ENCODE measurements around the gene ATRN.

Gene ATRN

DNA sequence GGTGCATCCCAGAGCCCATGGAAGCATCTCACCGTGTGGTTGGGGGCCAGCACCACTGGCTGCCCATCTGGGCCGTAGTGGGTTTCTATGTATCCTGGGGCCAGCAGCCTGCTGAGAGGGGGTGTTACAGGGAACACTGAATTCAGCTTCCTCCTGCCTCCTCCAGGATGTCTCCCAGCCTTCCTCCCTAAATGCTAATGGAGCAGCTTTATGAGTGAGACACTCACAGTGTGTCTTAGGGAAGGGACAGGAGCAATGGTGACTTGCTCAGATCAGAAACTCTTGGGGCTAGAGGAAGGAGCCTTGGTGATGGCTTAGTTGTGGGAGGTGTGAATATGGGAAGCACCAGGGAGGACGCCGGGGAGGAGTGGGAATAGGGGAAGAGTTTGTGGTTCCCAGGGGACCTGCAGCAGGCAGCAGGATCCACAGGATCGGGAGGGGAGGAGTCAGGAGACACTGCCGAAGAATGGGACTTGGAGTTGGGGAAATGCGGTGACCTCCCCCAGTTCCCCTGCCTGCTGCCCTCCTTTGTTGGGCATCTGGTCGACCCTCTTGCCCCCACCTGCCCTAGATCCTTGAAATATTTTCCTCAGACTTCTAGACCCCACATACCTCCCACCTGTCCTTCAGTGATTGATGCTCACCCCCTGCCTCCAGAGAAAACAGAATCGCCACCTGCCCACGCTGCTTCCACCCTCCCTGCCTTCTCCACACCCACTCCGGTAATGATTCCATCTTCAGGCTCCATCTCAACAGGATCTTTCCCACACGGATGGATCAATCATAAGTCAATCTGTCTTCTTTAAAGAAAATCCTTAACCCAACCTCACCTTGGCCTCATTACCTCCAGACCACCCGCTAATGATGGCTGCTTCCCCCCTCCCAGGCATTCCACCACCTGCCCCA lies 204.4 kb downstream of the ATRN start:
- DNase-seq (ENCODE audit: low spot score), result no peak
- peaks cover 50% of the 10 kb centered on the region for H3K27me3 Mint-ChIP-seq (ENCODE audit: low read depth)
- no peaks in the 10 kb centered on the region for H3K36me3 Mint-ChIP-seq (ENCODE audit: low read depth)
- no peak overlapping the region for H3K4me3 Mint-ChIP-seq
- peaks cover 6% of the 10 kb centered on the region for H3K4me1 Mint-ChIP-seq (ENCODE audit: low read depth)
- H3K27ac Mint-ChIP-seq, result no peak overlapping the region
- no peaks in the 10 kb centered on the region for H3K9me3 Mint-ChIP-seq

DNA sequence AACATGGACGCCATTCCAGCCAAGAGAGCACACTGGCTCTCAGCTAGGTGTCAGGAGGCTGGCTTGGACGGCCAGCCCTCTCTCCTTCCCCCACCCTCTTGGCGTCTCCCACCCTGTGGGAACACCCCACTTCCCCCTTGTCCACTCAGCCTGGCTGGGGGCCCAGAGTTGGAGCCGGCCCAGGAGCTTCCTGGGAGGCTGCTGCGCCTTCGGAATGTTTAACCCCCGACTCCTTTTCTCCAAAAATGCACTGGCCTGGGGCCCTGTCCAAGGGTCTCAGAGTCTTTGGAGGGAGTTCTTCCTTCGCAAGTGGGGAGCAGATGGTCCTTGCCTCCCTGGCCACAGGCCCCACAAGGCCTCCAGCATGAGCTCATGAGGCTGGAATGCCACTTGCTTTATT lies 206.9 kb downstream of the ATRN start:
- Mint-ChIP-seq H3K27me3 (ENCODE audit: low read depth) (peaks cover 58% of the 10 kb centered on the region), H3K4me1 (ENCODE audit: low read depth) (peaks cover 4% of the 10 kb centered on the region), H3K4me3 (no peak overlapping the region), H3K27ac (no peak overlapping the region), H3K36me3 (ENCODE audit: low read depth) (no peaks in the 10 kb centered on the region), H3K9me3 (no peaks in the 10 kb centered on the region)
- DNase-seq (ENCODE audit: low spot score), result no peak

DNA sequence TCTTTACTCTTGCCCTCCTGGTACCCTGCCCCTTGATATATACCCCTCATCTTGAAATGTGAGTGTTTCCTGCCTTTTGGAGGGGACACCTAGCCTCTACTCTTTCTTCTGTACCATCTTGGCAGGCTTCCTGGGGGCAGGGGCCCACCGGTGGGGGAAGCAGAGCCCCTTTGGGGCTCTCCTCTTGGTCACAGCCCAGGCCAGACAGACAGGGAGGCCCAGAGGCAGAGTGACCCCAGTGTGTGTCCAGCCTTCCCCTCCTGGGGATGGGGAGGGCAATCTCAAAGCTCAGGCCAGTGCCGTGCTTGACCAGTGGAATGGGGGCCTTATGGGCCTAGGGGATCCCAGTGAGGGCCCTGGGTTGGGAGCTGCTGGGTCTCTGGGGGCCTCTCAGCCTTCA lies 207.4 kb downstream of the ATRN start:
- Mint-ChIP-seq H3K4me1 (ENCODE audit: low read depth) (peaks cover 2% of the 10 kb centered on the region), H3K27ac (no peak overlapping the region), H3K4me3 (no peak overlapping the region), H3K27me3 (ENCODE audit: low read depth) (peaks cover 59% of the 10 kb centered on the region), H3K36me3 (ENCODE audit: low read depth) (no peaks in the 10 kb centered on the region), H3K9me3 (no peaks in the 10 kb centered on the region)
- DNase-seq (ENCODE audit: low spot score), result no peak

- Mint-ChIP-seq H3K4me3 (no peak overlapping the region), H3K27ac (no peak overlapping the region), H3K9me3 (no peaks in the 10 kb centered on the region), H3K36me3 (ENCODE audit: low read depth) (no peaks in the 10 kb centered on the region), H3K27me3 (ENCODE audit: low read depth) (peaks cover 62% of the 10 kb centered on the region), H3K4me1 (ENCODE audit: low read depth) (peaks cover 2% of the 10 kb centered on the region)
- no peak for DNase-seq (ENCODE audit: low spot score)
These were observed 208.3 kb downstream of the ATRN start for GRCh38 chr20:3678856-3679720.

- H3K36me3 Mint-ChIP-seq (ENCODE audit: low read depth), result no peaks in the 10 kb centered on the region
- DNase-seq (ENCODE audit: low spot score), result no peak
- peaks cover 2% of the 10 kb centered on the region for H3K4me1 Mint-ChIP-seq (ENCODE audit: low read depth)
- no peaks in the 10 kb centered on the region for H3K9me3 Mint-ChIP-seq
- H3K27me3 Mint-ChIP-seq (ENCODE audit: low read depth), result peaks cover 61% of the 10 kb centered on the region
- H3K27ac Mint-ChIP-seq, result no peak overlapping the region
- no peak overlapping the region for H3K4me3 Mint-ChIP-seq
These were observed 209.2 kb downstream of the ATRN start for GRCh38 chr20:3679749-3680700.

GRCh38 chr20:3680701-3681351 lies 210.0 kb downstream of the ATRN start:
- Mint-ChIP-seq H3K27me3 (ENCODE audit: low read depth) (peaks cover 58% of the 10 kb centered on the region), H3K27ac (no peak overlapping the region)

GRCh38 chr20:3681352-3681930 lies 210.6 kb downstream of the ATRN start:
- DNase-seq (ENCODE audit: low spot score), result no peak
- H3K4me1 Mint-ChIP-seq (ENCODE audit: low read depth), result peaks cover 2% of the 10 kb centered on the region
- peaks cover 54% of the 10 kb centered on the region for H3K27me3 Mint-ChIP-seq (ENCODE audit: low read depth)
- H3K9me3 Mint-ChIP-seq, result no peaks in the 10 kb centered on the region
- H3K4me3 Mint-ChIP-seq, result no peak overlapping the region
- no peaks in the 10 kb centered on the region for H3K36me3 Mint-ChIP-seq (ENCODE audit: low read depth)
- H3K27ac Mint-ChIP-seq, result no peak overlapping the region

More at GRCh38 chr20:3680701-3681351, 210.0 kb downstream of the ATRN start:
- no peaks in the 10 kb centered on the region for H3K9me3 Mint-ChIP-seq
- H3K4me1 Mint-ChIP-seq (ENCODE audit: low read depth), result peaks cover 2% of the 10 kb centered on the region
- H3K4me3 Mint-ChIP-seq, result no peak overlapping the region
- no peaks in the 10 kb centered on the region for H3K36me3 Mint-ChIP-seq (ENCODE audit: low read depth)
- no peak for DNase-seq (ENCODE audit: low spot score)

DNA sequence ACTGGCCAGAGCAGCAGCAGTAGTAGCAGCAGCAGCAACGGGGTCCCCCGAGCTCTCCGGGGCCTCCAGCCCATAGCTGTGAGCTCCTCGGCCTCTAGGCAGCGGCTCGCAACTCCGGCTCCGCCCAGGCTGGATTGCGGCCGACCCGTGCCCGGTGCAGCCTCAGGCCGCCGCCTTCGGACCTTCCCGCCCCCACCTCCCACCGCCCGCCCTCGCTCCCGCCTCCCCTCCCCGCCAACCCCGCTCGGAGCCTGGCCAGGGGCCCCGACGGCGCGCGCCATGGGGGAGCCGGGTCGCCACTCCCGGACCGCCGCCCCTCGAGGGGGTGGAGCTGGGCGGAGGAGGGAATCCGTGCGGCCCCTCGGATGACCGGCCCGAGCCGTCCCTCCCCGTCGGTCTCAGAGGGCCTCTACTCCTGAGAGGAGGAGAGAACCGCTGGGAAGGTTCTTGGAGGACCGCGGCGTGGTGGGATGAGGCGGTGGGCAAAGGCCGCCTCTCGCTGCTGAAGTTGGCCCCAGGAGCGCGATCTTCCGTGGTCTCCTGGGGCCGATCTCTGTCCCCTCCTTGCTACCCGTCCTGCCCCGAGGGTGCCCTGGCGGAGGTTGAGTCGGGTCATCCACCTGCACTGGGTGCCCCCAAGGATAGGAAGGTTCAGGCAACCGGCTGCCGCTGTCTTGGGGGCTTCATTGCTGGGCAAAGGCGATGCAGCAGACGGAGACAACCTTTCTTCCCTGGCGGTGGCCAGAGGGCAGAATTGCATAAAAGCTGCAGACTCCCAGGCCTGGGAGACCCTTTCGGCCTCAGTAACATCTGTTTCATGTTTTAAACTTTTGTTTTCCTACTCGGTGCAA lies 211.3 kb downstream of the ATRN start, which contains the start of gene ADAM33:
Gene ADAM33, minus strand, starts transcription at position 80 of the 851 bp plus-strand sequence. Its CDS starts 6 bp downstream, at position 74.
- no peak for DNase-seq (ENCODE audit: low spot score)
- Mint-ChIP-seq H3K4me3 (no peak within 1 kb of the TSS), H3K4me1 (ENCODE audit: low read depth) (no peaks in the 10 kb centered on the region), H3K36me3 (ENCODE audit: low read depth) (no peaks in the 10 kb centered on the region), H3K27ac (no peak within 1 kb of the TSS), H3K27me3 (ENCODE audit: low read depth) (peaks cover 52% of the 10 kb centered on the region), H3K9me3 (no peaks in the 10 kb centered on the region)

DNA sequence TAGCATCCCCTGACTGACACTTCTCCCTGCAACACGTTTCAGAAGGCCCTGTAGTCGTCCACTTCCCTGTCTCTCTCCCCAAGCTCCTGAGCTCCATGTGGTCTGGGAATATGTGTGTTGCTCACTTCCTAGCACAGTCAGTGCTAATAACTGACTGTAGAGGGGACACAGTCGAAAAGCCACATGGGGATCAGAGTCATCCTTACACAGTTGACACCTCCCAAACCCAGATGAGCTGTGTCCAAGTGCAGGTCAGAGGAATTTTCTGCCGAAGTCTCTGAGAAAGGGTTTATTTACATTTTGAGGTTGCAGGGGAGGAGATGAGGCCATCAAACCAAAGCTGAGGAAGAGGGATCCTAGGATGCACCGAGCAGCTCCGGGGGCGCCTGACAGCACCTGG lies 214.5 kb downstream of the ATRN start:
- Mint-ChIP-seq H3K4me3 (no peak overlapping the region), H3K27ac (no peak overlapping the region), H3K9me3 (no peaks in the 10 kb centered on the region), H3K27me3 (ENCODE audit: low read depth) (peaks cover 42% of the 10 kb centered on the region), H3K36me3 (ENCODE audit: low read depth) (no peaks in the 10 kb centered on the region), H3K4me1 (ENCODE audit: low read depth) (no peaks in the 10 kb centered on the region)
- no peak for DNase-seq (ENCODE audit: low spot score)

- H3K27me3 Mint-ChIP-seq (ENCODE audit: low read depth), result peaks cover 33% of the 10 kb centered on the region
- H3K27ac Mint-ChIP-seq, result no peak overlapping the region
- H3K4me3 Mint-ChIP-seq, result no peak overlapping the region
- no peak for DNase-seq (ENCODE audit: low spot score)
- H3K36me3 Mint-ChIP-seq (ENCODE audit: low read depth), result no peaks in the 10 kb centered on the region
- no peaks in the 10 kb centered on the region for H3K4me1 Mint-ChIP-seq (ENCODE audit: low read depth)
- H3K9me3 Mint-ChIP-seq, result no peaks in the 10 kb centered on the region
These were observed 215.6 kb downstream of the ATRN start for GRCh38 chr20:3686421-3686820.

DNA sequence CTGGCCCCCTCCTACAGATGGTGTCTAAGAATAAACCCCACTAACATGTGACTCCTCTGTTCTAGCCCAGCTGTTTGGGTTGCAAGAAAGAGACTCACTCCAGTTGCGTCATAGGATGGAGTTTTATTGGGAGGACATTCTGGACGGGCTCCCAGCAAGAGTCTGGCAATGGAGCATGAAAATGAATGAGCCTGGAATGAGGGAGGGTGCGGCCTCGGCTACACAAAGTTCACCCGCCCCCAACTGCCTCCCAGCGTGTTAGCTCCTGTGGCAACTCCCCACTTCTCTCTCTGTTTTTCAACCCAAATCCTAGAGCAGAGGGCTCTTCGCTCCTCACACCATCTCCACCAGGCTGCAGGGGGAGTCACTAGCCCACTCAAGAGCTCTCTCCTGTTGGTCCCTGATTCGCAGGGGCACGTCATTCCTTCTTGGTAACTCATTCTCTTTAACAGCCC lies 216.1 kb downstream of the ATRN start:
- H3K27ac Mint-ChIP-seq, result no peak overlapping the region
- H3K4me1 Mint-ChIP-seq (ENCODE audit: low read depth), result no peaks in the 10 kb centered on the region
- peaks cover 33% of the 10 kb centered on the region for H3K27me3 Mint-ChIP-seq (ENCODE audit: low read depth)
- H3K9me3 Mint-ChIP-seq, result no peaks in the 10 kb centered on the region
- no peak overlapping the region for H3K4me3 Mint-ChIP-seq
- H3K36me3 Mint-ChIP-seq (ENCODE audit: low read depth), result no peaks in the 10 kb centered on the region
- DNase-seq (ENCODE audit: low spot score), result no peak

GRCh38 chr20:3687655-3688054 lies 216.8 kb downstream of the ATRN start:
- Mint-ChIP-seq H3K36me3 (ENCODE audit: low read depth) (no peaks in the 10 kb centered on the region), H3K4me3 (no peak overlapping the region), H3K27ac (no peak overlapping the region), H3K9me3 (no peaks in the 10 kb centered on the region), H3K27me3 (ENCODE audit: low read depth) (peaks cover 28% of the 10 kb centered on the region), H3K4me1 (ENCODE audit: low read depth) (no peaks in the 10 kb centered on the region)
- no peak for DNase-seq (ENCODE audit: low spot score)

All from T-helper 2 cell treated with Interferon-gamma antibody and Interleukin-4, amounts not matched to agents 5 μg/mL and 100 μg/mL, for 36 hours (primary cell).